ENCODE data around the gene CKMT2. TPM values are rescaled to one million over a fixed set of nuclear protein-coding genes. Genes with fewer than 3 reads are reported as not detected.

CKMT2 gene
- total RNA-seq, 1 donor from 2014 or later = 0.96 TPM

- no peak for ATAC-seq
Measured at GRCh38 chr5:81313278-81313677, 80.2 kb downstream of the CKMT2 start.

GRCh38 chr5:81313686-81314085 is 80.6 kb downstream of the CKMT2 start:
- no peak for ATAC-seq

- no peak for ATAC-seq
Measured at GRCh38 chr5:81314581-81314980, 81.5 kb downstream of the CKMT2 start.

- no peak for ATAC-seq
Measured at GRCh38 chr5:81315336-81315735, 82.2 kb downstream of the CKMT2 start.

DNA sequence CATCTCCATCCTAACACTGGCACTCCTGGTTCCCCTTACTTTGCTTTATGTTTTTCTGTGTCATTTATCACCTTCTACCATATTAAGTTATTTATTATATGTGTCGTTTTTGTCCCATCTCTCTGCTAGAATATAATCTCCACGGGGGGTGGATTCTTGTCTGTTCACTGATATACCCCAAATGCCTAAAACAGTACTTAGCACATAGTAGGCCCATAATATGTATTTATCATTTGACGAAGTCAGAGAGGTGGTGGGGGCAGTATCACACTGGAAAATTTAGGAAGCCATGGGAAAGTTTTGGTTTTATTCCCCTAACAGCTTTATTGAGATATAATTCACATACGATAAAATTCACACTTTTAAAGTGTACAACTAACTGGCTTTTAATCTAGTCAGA is 82.7 kb downstream of the CKMT2 start:
- no peak for ATAC-seq

Other genes starting within 250 kb of the CKMT2 start
- 17.1 TPM for gene ZCCHC9, start 68.3 kb downstream of the CKMT2 start, total RNA-seq
- gene ACOT12, start 160.8 kb downstream of the CKMT2 start, total RNA-seq = not detected